ENCODE data around the gene GIGYF2.

DNA sequence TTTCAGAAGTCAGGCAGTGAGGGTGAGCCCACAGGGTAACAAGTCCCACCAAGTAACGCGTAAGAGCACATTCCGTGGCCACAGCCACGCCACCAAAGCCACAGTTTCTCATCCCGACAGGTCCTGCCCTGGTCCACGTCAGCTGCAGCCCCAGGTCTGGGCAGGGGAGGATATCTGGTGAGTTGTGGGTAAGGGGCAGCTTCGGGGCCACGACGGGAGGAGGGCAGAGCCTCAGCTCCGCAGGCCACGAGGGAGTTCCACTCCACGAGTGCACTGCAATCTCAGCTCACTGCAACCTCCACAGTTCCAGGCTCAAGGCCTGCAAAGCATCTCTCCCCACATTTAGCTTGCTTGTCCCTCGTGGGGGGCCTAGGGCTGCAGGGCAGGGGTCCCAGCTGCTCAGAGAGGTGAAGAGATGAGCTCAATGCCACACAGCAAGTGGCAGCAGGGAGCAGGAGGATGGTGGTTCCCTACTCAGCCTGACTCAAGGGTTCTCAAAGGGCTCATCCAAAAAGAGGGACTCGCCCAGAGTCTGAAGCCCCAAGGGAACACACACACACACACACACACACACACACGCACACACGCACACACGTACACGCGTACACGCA, 185.5 kb downstream of the GIGYF2 start:
- TF ChIP-seq YY1 (IDR thresholded peaks at IDR 0.05; ENCODE audit: insufficient read depth, insufficient read length) (no peak), SUZ12 (IDR thresholded peaks at IDR 0.05; ENCODE audit: extremely low read depth, insufficient read depth, insufficient read length) (no peak), ZNF274 (IDR thresholded peaks at IDR 0.05; ENCODE audit: low read depth, low read length) (no peak)
